Fibroblast of lung (primary cell): ENCODE data around the gene GMFB. TPM values are rescaled to one million over a fixed set of nuclear protein-coding genes. Genes with fewer than 3 reads are reported as not detected.

ENCODE experiments used
- DNase-seq, 2 donors: peaks; one replicate each; pipeline versions ENCODE4 v3.0.0 to v3.0.0-alpha.2; 2010; ENCODE audit warnings: low read depth in 2 of 2
- H2AFZ ChIP-seq: 2 replicates; pipeline ENCODE4 v1.5.1; 2012; ENCODE audit warnings: low read length, control low read depth, inconsistent platforms
- H3K27ac ChIP-seq: 2 replicates; pipeline ENCODE4 v1.5.1; 2011; ENCODE audit warnings: low read length, control low read depth; ENCODE audit not compliant: insufficient read depth
- H3K27me3 ChIP-seq: 2 replicates; pipeline ENCODE4 v1.5.1; 2011; ENCODE audit warnings: mild to moderate bottlenecking, low read length; ENCODE audit not compliant: control insufficient read depth, insufficient read depth
- H3K36me3 ChIP-seq: 2 replicates; pipeline ENCODE4 v1.5.1; 2011; ENCODE audit warnings: low read length; ENCODE audit not compliant: control insufficient read depth, insufficient read depth
- H3K4me1 ChIP-seq: 2 replicates; pipeline ENCODE4 v1.5.1; 2011; ENCODE audit warnings: low read length; ENCODE audit not compliant: control insufficient read depth, insufficient read depth; ENCODE audit errors: extremely low read depth
- H3K4me2 ChIP-seq: 2 replicates; pipeline ENCODE4 v1.5.1; 2011; ENCODE audit warnings: low read length, control low read depth; ENCODE audit not compliant: insufficient read depth; ENCODE audit errors: extremely low read depth
- H3K4me3 ChIP-seq, 4 experiments: fragments of 200-600 bp in 1 of 4; sonication (generic) in 1 of 4; replicated peaks in 1 of 4; 2 replicates each; pipeline ENCODE4 v1.5.1; 2011 to 2016; ENCODE audit warnings: low read length in 4 of 4, low read depth in 3 of 4, mild to moderate bottlenecking in 3 of 4, control low read depth in 2 of 4, inconsistent platforms in 1 of 4, mixed read lengths in 1 of 4; ENCODE audit not compliant: insufficient read depth in 1 of 4; ENCODE audit errors: control extremely low read depth in 1 of 4
- H3K79me2 ChIP-seq: 2 replicates; pipeline ENCODE4 v1.5.1; 2012; ENCODE audit warnings: mild to moderate bottlenecking, low read length, inconsistent platforms; ENCODE audit not compliant: control insufficient read depth, insufficient read depth
- H3K9ac ChIP-seq: 2 replicates; pipeline ENCODE4 v1.5.1; 2011; ENCODE audit warnings: mild to moderate bottlenecking, low read length, control low read depth; ENCODE audit not compliant: insufficient read depth
- H3K9me3 ChIP-seq: 2 replicates; pipeline ENCODE4 v1.5.1; 2012; ENCODE audit warnings: low read depth, low read length; ENCODE audit not compliant: control insufficient read depth, insufficient read depth
- H4K20me1 ChIP-seq: 2 replicates; pipeline ENCODE4 v1.5.1; 2011; ENCODE audit warnings: low read length; ENCODE audit not compliant: control insufficient read depth, insufficient read depth; ENCODE audit errors: extremely low read depth
- EZH2 ChIP-seq: IDR thresholded peaks from 2 replicates; pipeline ENCODE4 v1.5.1; 2012; ENCODE audit warnings: low read length, control low read depth, mild to moderate bottlenecking; ENCODE audit errors: missing control alignments
- polyA plus RNA-seq, 2 donors: library from polyadenylated mRNA; depleted of rRNA in 1 of 2; stranded (reverse) in 1 of 2; unstranded in 1 of 2; fragments of >200 nt; gene quantifications; 2 replicates each; pipeline ENCODE4 v1.2.1, GENCODE V29; 2011 to 2012; ENCODE audit warnings: missing spikeins in 1 of 2
- total RNA-seq: library from RNA; depleted of rRNA; stranded (reverse); fragments of >200 nt; gene quantifications from 2 replicates; pipeline ENCODE4 v1.2.1, GENCODE V29; 2014
- TF ChIP-seq, protein P1 (sequence below), 2 donors: IDR thresholded peaks in 1 of 2; conservative IDR thresholded peaks in 1 of 2; 1 replicate in 1 of 2; 2 replicates in 1 of 2; pipeline ENCODE4 v1.5.1; 2011 to 2012; ENCODE audit warnings: low read length in 2 of 2, control low read depth in 1 of 2, inconsistent platforms in 1 of 2, low read depth in 1 of 2, mild to moderate bottlenecking in 1 of 2

Gene GMFB
- total and polyA plus RNA-seq, 2 donors (not counting 1 experiment from before 2014, with no cell fraction given) = 69.2 to 85.5 TPM

DNA sequence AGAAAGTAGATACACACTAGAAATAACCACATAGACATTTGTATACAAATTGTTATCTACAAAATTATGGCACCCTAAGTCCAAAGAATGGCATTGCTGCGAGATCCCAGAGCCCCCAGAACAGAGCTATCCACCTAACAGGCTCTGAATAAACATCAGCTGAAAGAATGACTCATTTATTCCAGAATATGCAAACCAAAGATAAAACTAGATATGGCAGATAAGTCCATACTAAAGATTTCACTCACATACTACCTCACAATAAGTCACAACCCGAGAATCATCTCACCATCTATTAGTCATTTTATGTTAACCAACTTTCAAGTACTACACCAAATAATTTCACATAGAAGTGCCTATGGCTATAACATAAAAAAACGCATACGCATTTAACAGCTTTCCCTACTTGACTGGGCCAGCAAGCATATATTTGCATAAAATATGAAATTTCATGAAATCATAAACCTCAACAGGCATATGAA is 53.2 kb downstream of the GMFB start:
- TF ChIP-seq EZH2 = no peak
- TF ChIP-seq, protein P1, sequence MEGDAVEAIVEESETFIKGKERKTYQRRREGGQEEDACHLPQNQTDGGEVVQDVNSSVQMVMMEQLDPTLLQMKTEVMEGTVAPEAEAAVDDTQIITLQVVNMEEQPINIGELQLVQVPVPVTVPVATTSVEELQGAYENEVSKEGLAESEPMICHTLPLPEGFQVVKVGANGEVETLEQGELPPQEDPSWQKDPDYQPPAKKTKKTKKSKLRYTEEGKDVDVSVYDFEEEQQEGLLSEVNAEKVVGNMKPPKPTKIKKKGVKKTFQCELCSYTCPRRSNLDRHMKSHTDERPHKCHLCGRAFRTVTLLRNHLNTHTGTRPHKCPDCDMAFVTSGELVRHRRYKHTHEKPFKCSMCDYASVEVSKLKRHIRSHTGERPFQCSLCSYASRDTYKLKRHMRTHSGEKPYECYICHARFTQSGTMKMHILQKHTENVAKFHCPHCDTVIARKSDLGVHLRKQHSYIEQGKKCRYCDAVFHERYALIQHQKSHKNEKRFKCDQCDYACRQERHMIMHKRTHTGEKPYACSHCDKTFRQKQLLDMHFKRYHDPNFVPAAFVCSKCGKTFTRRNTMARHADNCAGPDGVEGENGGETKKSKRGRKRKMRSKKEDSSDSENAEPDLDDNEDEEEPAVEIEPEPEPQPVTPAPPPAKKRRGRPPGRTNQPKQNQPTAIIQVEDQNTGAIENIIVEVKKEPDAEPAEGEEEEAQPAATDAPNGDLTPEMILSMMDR (conservative IDR thresholded peaks at IDR 0.05 in 1 of 2, IDR thresholded peaks at IDR 0.05 in 1 of 2; ENCODE audit: low read depth in 1 of 2, low read length in 2 of 2) = no peak
- H3K27ac ChIP-seq = peak overlapping the region; percentile 1
- DNase-seq = peak; percentile 57 to 89

DNA sequence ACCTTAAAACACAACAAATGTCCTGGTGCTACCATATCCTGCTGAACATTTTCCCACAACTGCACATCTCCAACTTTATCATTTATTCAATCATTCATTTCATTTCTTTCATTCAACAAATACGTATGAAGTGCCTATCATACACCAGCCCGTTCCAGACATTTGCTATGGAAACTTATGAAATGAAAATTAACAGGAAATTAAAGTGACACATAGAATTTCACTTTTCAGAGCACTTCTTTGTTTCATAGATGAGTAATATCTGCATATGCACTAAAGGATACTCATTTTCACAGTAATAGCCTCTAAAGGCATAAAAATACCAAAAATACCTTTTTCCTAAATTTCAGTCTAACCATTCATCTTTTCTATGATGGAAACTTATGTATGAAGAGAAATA is 60.3 kb downstream of the GMFB start:
- Histone ChIP-seq H3K4me1 (no peaks in the 10 kb centered on the region), H3K9ac (no peak overlapping the region), H3K27me3 (no peaks in the 10 kb centered on the region), H2AFZ (no peak overlapping the region), H3K36me3 (peaks cover 5% of the 10 kb centered on the region), H4K20me1 (no peaks in the 10 kb centered on the region), H3K9me3 (no peaks in the 10 kb centered on the region), H3K27ac (no peak overlapping the region), H3K4me3 (no peak overlapping the region), H3K79me2 (peaks cover 22% of the 10 kb centered on the region), H3K4me2 (no peak overlapping the region)
- DNase-seq = no peak
- no peak for TF ChIP-seq EZH2
- TF ChIP-seq, protein P1 (conservative IDR thresholded peaks at IDR 0.05 in 1 of 2, IDR thresholded peaks at IDR 0.05 in 1 of 2; ENCODE audit: low read depth in 1 of 2, low read length in 2 of 2) = no peak

More for the DNA sequence above, 53.2 kb downstream of the GMFB start:
- Histone ChIP-seq H3K4me1 (no peaks in the 10 kb centered on the region), H3K4me2 (no peak overlapping the region), H3K9ac (no peak overlapping the region), H3K36me3 (peaks cover 1% of the 10 kb centered on the region), H2AFZ (no peak overlapping the region), H3K4me3 (peak overlapping the region in 1 of 4 experiments; percentile 9), H3K27me3 (no peaks in the 10 kb centered on the region), H3K9me3 (no peaks in the 10 kb centered on the region), H4K20me1 (no peaks in the 10 kb centered on the region), H3K79me2 (peaks cover 86% of the 10 kb centered on the region)

DNA sequence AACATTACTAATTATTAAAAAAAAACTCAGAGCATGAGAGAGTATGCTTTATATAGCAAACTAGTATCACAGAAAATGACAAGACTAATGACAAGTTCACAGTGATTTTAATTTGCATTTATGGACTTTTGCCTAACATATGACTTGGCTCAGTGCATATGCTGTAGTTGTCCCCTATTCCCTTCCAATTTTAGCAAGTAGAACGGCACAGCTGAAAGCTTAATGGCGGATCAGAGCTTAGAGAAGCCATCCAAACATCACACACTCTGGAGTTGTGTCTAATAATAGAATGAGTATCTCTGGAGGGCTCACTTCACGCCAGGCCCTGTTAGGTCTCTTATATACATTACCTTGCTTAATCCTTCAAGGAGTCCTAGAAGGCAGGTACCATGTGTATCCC is 60.9 kb downstream of the GMFB start:
- peaks cover 5% of the 10 kb centered on the region for H3K36me3 ChIP-seq

More for the DNA sequence above, 60.9 kb downstream of the GMFB start:
- Histone ChIP-seq H3K27me3 (no peaks in the 10 kb centered on the region), H3K9ac (no peak overlapping the region), H3K4me2 (no peak overlapping the region), H3K4me3 (no peak overlapping the region), H3K27ac (no peak overlapping the region), H3K79me2 (peaks cover 16% of the 10 kb centered on the region), H2AFZ (no peak overlapping the region), H4K20me1 (no peaks in the 10 kb centered on the region), H3K9me3 (no peaks in the 10 kb centered on the region), H3K4me1 (no peaks in the 10 kb centered on the region)
- TF ChIP-seq, protein P1 (conservative IDR thresholded peaks at IDR 0.05 in 1 of 2, IDR thresholded peaks at IDR 0.05 in 1 of 2; ENCODE audit: low read depth in 1 of 2, low read length in 2 of 2) = no peak
- no peak for TF ChIP-seq EZH2
- no peak for DNase-seq
